Endothelial cell of umbilical vein (primary cell): ENCODE data around the gene MED25. TPM values are rescaled to one million over a fixed set of nuclear protein-coding genes. Genes with fewer than 3 reads are reported as not detected.
A peak's percentile ranks its signal among the peaks of the same experiment; 100 is the strongest.

Source experiments
- Bru-seq: library from RNA; stranded (reverse); fragments of 400-500 nt; gene quantifications from one replicate; lab custom pipeline; 2021; lab: Mats Ljungman, UMichigan
- BruChase-seq, 2 experiments: library from RNA; stranded (reverse); fragments of 400-500 nt; gene quantifications; one replicate each; lab custom pipeline; 2021; lab: Mats Ljungman, UMichigan
- BruUV-seq: library from RNA; stranded (reverse); fragments of 400-500 nt; replicated peaks from 2 replicates; lab custom pipeline; 2021; lab: Mats Ljungman, UMichigan
- CTCF ChIA-PET: fragments of 300-600, 350-600 bp; sonication (Branson Sonifier 250); formaldehyde crosslinking; loops from one replicate; lab custom pipeline; 2021; ENCODE audit warnings: antibody characterized with exemption, inconsistent platforms; lab: Charles Lee
- POLR2A ChIA-PET: fragments of 300-600, 350-600 bp; sonication (Branson Sonifier 250); formaldehyde crosslinking; loops from one replicate; lab custom pipeline; 2021; ENCODE audit warnings: antibody characterized with exemption, inconsistent platforms; lab: Charles Lee
- DNase-seq: peaks from one replicate; pipeline ENCODE4 v3.0.0-alpha.2; 2011; ENCODE audit warnings: low read depth, low spot score
- FAIRE-seq: peaks from 2 replicates; lab custom pipeline; 2011; peaks lifted over from hg19 to GRCh38; lab: Jason Lieb, UNC
- H2AFZ ChIP-seq: 2 replicates; pipeline ENCODE4 v1.6.0; 2012; ENCODE audit warnings: low read depth, low read length, control low read depth, inconsistent platforms
- H3K27ac ChIP-seq: 2 replicates; pipeline ENCODE4 v1.5.1; 2011; ENCODE audit warnings: low read depth, mild to moderate bottlenecking, control low read depth, low read length, moderate library complexity; ENCODE audit not compliant: insufficient read depth
- H3K27me3 ChIP-seq, 2 experiments: 2 replicates each; pipeline versions ENCODE4 v1.6.0 to v1.6.1; 2011; ENCODE audit warnings: low read length in 2 of 2, mixed read lengths in 1 of 2; ENCODE audit not compliant: control insufficient read depth in 2 of 2, insufficient read depth in 2 of 2
- H3K36me3 ChIP-seq, 2 experiments: 2 replicates in 1 of 2; 3 replicates in 1 of 2; pipeline ENCODE4 v1.5.1; 2011; ENCODE audit warnings: low read length in 2 of 2, mild to moderate bottlenecking in 1 of 2, moderate library complexity in 1 of 2; ENCODE audit not compliant: control insufficient read depth in 2 of 2, insufficient read depth in 2 of 2; ENCODE audit errors: extremely low read depth in 1 of 2
- H3K4me1 ChIP-seq: 3 replicates; pipeline ENCODE4 v1.5.1; 2011; ENCODE audit warnings: mild to moderate bottlenecking, low read length; ENCODE audit not compliant: control insufficient read depth, insufficient read depth; ENCODE audit errors: extremely low read depth
- H3K4me2 ChIP-seq: 2 replicates; pipeline ENCODE4 v1.6.1; 2011; ENCODE audit warnings: low read length, control low read depth, mixed read lengths; ENCODE audit not compliant: insufficient read depth
- H3K4me3 ChIP-seq, 3 experiments: fragments of 200-600 bp in 1 of 3; sonication (generic), shearing (Covaris generic) in 1 of 3; replicated peaks in 1 of 3; 2 replicates each; pipeline ENCODE4 v1.5.1; 2011 to 2016; ENCODE audit warnings: control low read depth in 3 of 3, low read length in 3 of 3, mild to moderate bottlenecking in 2 of 3, inconsistent platforms in 1 of 3, low read depth in 1 of 3, moderate library complexity in 1 of 3; ENCODE audit not compliant: insufficient read depth in 1 of 3
- H3K79me2 ChIP-seq: 2 replicates; pipeline ENCODE4 v1.6.0; 2012; ENCODE audit warnings: low read length, inconsistent platforms; ENCODE audit not compliant: control insufficient read depth, insufficient read depth
- H3K9ac ChIP-seq: replicated peaks from 2 replicates; pipeline ENCODE3; 2011; ENCODE audit warnings: low read length, control low read depth; ENCODE audit not compliant: insufficient read depth; ENCODE audit errors: extremely low read depth
- H3K9me1 ChIP-seq: replicated peaks from 3 replicates; pipeline ENCODE4 v1.6.0; 2011; ENCODE audit warnings: mild to moderate bottlenecking, low read length; ENCODE audit not compliant: control insufficient read depth, insufficient read depth; ENCODE audit errors: extremely low read depth
- H3K9me3 ChIP-seq: replicated peaks from 2 replicates; pipeline ENCODE4 v1.5.1; 2012; ENCODE audit warnings: low read length, inconsistent platforms; ENCODE audit not compliant: control insufficient read depth, insufficient read depth
- H4K20me1 ChIP-seq: replicated peaks from 2 replicates; pipeline ENCODE3; 2011; ENCODE audit warnings: mild to moderate bottlenecking, low read length; ENCODE audit not compliant: control insufficient read depth, insufficient read depth; ENCODE audit errors: extremely low read depth
- EZH2 ChIP-seq: IDR thresholded peaks from 2 replicates; pipeline ENCODE4 v1.6.1; 2012; ENCODE audit warnings: borderline replicate concordance, low read depth, mild to moderate bottlenecking, moderate library complexity, low read length, inconsistent platforms; ENCODE audit not compliant: severe bottlenecking
- FOS ChIP-seq: IDR thresholded peaks from 2 replicates; pipeline ENCODE4 v1.6.1; 2011; ENCODE audit warnings: mild to moderate bottlenecking, low read length, moderate library complexity, borderline replicate concordance; ENCODE audit not compliant: insufficient read depth
- GATA2 ChIP-seq: IDR thresholded peaks from 2 replicates; pipeline ENCODE4 v1.7.0; 2011; ENCODE audit warnings: low read depth, mild to moderate bottlenecking, moderate library complexity, mixed read lengths, low read length; ENCODE audit not compliant: insufficient read length, insufficient read depth
- JUN ChIP-seq: IDR thresholded peaks from 2 replicates; pipeline ENCODE4 v1.6.1; 2011; ENCODE audit warnings: borderline replicate concordance, low read depth; ENCODE audit not compliant: insufficient read length, insufficient read depth
- MYC ChIP-seq: IDR thresholded peaks from one replicate; pipeline ENCODE4 v1.6.1; 2011; ENCODE audit warnings: mild to moderate bottlenecking, low read depth, low read length
- POLR2A ChIP-seq: IDR thresholded peaks from 2 replicates; pipeline ENCODE4 v1.6.1; 2012; ENCODE audit warnings: low read depth, mild to moderate bottlenecking, control low read depth, low read length
- POLR2AphosphoS5 ChIP-seq: IDR thresholded peaks from 2 replicates; pipeline ENCODE4 v1.6.1; 2012; ENCODE audit warnings: low read depth, mild to moderate bottlenecking, control low read depth, low read length, moderate library complexity; ENCODE audit not compliant: insufficient read depth
- dilution Hi-C: fragments of 300-500 bp; cut with MboI; formaldehyde crosslinking; loops from one replicate; pipeline ENCODE4 v1.15.0; 2019; ENCODE audit warnings: low sequenced_read_pairs; ENCODE audit not compliant: extremely low pct_ligation_motif_present
- intact Hi-C: fragments of 100-400 bp; cut with micrococcal nuclease; formaldehyde crosslinking; loops from one replicate; pipeline ENCODE4 v1.10.0; 2022
- long read RNA-seq: library from polyadenylated mRNA; stranded (forward); transcript quantifications from one replicate; pipeline ENCODE4 v2.0.0, GENCODE V29; 2021
- polyA minus RNA-seq, 3 experiments: library from RNA; depleted of rRNA, polyadenylated mRNA; stranded (reverse); fragments of >200 nt; gene quantifications; 1 replicate in 1 of 3; 2 replicates in 2 of 3; pipeline ENCODE4 v1.2.3, GENCODE V29; 2011
- polyA plus RNA-seq, 4 experiments: library from polyadenylated mRNA; depleted of rRNA in 3 of 4; stranded (reverse) in 3 of 4; unstranded in 1 of 4; fragments of >200 nt; gene quantifications; 2 replicates each; pipeline versions ENCODE4 v1.2.1 to v1.2.3, GENCODE V29; 2011 to 2012; ENCODE audit warnings: missing spikeins in 1 of 4
- total RNA-seq: library from RNA; stranded (reverse); gene quantifications from 2 replicates; pipeline ENCODE4 v1.2.3, GENCODE V29; 2021
- TF ChIP-seq, protein P1 (sequence below), 2 donors: IDR thresholded peaks; 1 replicate in 1 of 2; 2 replicates in 1 of 2; pipeline ENCODE4 v1.5.1; 2011; ENCODE audit warnings: low read length in 2 of 2, mild to moderate bottlenecking in 2 of 2, moderate library complexity in 2 of 2, control low read depth in 1 of 2, inconsistent platforms in 1 of 2, low read depth in 1 of 2; ENCODE audit not compliant: insufficient read depth in 1 of 2; ENCODE audit errors: extremely low read depth in 1 of 2
- TF ChIP-seq, protein P2 (sequence below): IDR thresholded peaks from 2 replicates; pipeline ENCODE4 v1.6.1; 2011; ENCODE audit not compliant: insufficient read depth, insufficient read length

MED25 gene
- total RNA-seq (55.8 and 62.9 TPM in 2 replicates), polyA plus RNA-seq (28.3 and 31.7 TPM in 2 replicates), polyA minus RNA-seq (43.3 and 48.4 TPM in 2 replicates), Bru-seq, nascent RNA (percentile 54 among the genes with signal in this experiment), BruChase-seq, experiment 1, labeled RNA remaining after a 6-hour chase (percentile 73 among the genes with signal in this experiment), BruChase-seq, experiment 2, labeled RNA remaining after a 2-hour chase (percentile 82 among the genes with signal in this experiment)
- 35.2 and 36.0 TPM in 2 replicates for polyA plus RNA-seq (2011; cell fraction: cytosol; rRNA removed)
- polyA plus RNA-seq (2011; cell fraction: nucleus; rRNA removed) = 89.2 and 105 TPM in 2 replicates
- polyA plus RNA-seq (2012) = 40.9 and 52.4 TPM in 2 replicates
- 25.2 TPM for polyA minus RNA-seq (2011; cell fraction: cytosol; rRNA and poly(A)+ RNA removed)
- 32.5 and 39.6 TPM in 2 replicates for polyA minus RNA-seq (2011; cell fraction: nucleus; rRNA and poly(A)+ RNA removed)
- long read RNA-seq, transcript MED25-201 (18 exons, 2,332 nt) = major isoform, 17 of 61 reads
- long read RNA-seq, partial matches to known transcripts = 28 of 61 reads
- long read RNA-seq, other reads (novel, unspliced or antisense) = 12 of 61 reads

DNA sequence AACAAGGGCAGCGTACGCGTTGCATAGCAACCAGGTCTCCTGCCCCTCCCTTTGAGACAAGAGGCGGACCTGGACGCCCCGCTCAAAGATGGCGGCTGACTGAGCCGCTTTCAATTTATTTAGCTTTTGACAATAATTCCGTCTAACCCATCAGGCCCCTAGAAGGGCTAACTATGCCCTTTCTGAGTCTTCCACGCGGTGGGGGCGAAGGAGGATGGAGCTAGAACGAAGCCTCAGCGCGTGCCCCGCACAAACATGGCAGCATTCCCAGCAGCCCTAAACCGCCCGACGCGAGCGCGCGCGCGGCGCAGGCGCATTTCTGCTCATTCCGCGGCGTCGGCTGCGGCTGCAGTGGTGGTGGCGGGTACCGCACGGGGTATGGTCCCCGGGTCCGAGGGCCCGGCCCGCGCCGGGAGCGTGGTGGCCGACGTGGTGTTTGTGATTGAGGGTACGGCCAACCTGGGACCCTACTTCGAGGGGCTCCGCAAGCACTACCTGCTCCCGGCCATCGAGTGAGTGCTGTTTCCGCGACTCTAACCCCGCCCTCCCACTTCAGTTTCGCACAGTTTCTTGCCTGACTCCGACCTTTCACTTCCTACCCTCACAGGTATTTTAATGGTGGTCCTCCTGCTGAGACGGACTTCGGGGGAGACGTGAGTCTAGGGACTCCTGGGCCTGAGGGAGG lies at the start of gene MED25:
TSS of gene MED25 (plus strand) at position 326 of the 685 bp plus-strand sequence. CDS start at position 379, 53 bp downstream.
- peak; percentile 91 for FAIRE-seq
- peak within 1 kb of the TSS; percentile 93 for H2AFZ ChIP-seq
- no peaks in the 10 kb centered on the region for H4K20me1 ChIP-seq
- dilution Hi-C loops (no loop called here), intact Hi-C loops (loop anchor here (1.0 kb wide), 2 partner anchors 32 to 52 kb away; no protein-coding TSS in a partner anchor)
- no peak for TF ChIP-seq GATA2
- no peak for TF ChIP-seq FOS
- no peak for TF ChIP-seq MYC
- TF ChIP-seq, protein P1, sequence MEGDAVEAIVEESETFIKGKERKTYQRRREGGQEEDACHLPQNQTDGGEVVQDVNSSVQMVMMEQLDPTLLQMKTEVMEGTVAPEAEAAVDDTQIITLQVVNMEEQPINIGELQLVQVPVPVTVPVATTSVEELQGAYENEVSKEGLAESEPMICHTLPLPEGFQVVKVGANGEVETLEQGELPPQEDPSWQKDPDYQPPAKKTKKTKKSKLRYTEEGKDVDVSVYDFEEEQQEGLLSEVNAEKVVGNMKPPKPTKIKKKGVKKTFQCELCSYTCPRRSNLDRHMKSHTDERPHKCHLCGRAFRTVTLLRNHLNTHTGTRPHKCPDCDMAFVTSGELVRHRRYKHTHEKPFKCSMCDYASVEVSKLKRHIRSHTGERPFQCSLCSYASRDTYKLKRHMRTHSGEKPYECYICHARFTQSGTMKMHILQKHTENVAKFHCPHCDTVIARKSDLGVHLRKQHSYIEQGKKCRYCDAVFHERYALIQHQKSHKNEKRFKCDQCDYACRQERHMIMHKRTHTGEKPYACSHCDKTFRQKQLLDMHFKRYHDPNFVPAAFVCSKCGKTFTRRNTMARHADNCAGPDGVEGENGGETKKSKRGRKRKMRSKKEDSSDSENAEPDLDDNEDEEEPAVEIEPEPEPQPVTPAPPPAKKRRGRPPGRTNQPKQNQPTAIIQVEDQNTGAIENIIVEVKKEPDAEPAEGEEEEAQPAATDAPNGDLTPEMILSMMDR (IDR thresholded peaks at IDR 0.05; ENCODE audit: extremely low read depth in 1 of 2, insufficient read depth in 1 of 2, low read depth in 1 of 2, low read length in 2 of 2) = peak in 1 of 2 donors; percentile 14
- TF ChIP-seq JUN = no peak
- no peak for TF ChIP-seq EZH2
- TF ChIP-seq, protein P2, sequence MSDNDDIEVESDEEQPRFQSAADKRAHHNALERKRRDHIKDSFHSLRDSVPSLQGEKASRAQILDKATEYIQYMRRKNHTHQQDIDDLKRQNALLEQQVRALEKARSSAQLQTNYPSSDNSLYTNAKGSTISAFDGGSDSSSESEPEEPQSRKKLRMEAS = no peak
- peak; percentile 79 for TF ChIP-seq POLR2AphosphoS5
- peak; percentile 75 for TF ChIP-seq POLR2A
- H3K79me2 ChIP-seq = peaks cover 21% of the 10 kb centered on the region
- ChIA-PET CTCF (interaction anchor here (1.8 kb wide), 1 partner anchor 32 kb away, joined by 6 read pairs; no protein-coding TSS in a partner anchor), POLR2A (no interaction called here)
- peak; percentile 93 for DNase-seq
- no peaks in the 10 kb centered on the region for H3K27me3 ChIP-seq
- H3K9me1 ChIP-seq = no peaks in the 10 kb centered on the region
- H3K4me2 ChIP-seq = peak within 1 kb of the TSS; percentile 95
- H3K27ac ChIP-seq = peak within 1 kb of the TSS; percentile 89
- peaks cover 19% of the 10 kb centered on the region for H3K4me1 ChIP-seq
- peaks cover 0 to 2% of the 10 kb centered on the region in 2 experiments for H3K36me3 ChIP-seq
- no TSS peak for BruUV-seq
- H3K4me3 ChIP-seq = peak within 1 kb of the TSS; percentile 83 to 95 (median 90)
- H3K9ac ChIP-seq = peak within 1 kb of the TSS; percentile 91
- no peaks in the 10 kb centered on the region for H3K9me3 ChIP-seq
